ENCODE results near the gene DHRSX.
A peak's percentile ranks its signal among the peaks of the same experiment; 100 is the strongest.

The DHRSX gene

DNA sequence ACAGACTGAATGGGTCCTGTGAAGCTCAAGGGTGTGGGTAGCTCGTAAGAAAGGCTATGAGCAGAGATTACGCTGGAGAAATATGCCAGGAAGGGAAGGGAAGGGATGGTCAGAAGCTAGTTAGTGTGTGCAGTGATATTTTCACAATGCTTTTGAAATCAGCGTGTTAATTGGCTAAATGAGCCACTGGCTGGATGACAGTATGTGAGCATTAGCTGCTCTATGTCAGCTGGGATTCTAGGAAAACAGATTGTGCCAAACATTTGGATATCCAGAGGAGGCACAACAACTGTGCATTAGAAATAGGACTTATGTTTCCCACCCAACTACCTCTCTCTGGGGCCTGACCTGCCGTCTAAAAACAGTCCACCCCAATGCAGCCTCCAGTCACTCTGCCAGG lies 168.5 kb downstream of the DHRSX start:
- TF ChIP-seq CTCF (IDR thresholded peaks at IDR 0.05; ENCODE audit: low read depth, low read length, missing control alignments) = no peak
- no peak for DNase-seq (ENCODE audit: low read depth)
- in situ Hi-C loops (cut with HindIII; ENCODE audit: low sequenced_read_pairs) = no loop called here
- H3K4me3 ChIP-seq (ENCODE audit: low read depth, low read length) = no peak overlapping the region

DNA sequence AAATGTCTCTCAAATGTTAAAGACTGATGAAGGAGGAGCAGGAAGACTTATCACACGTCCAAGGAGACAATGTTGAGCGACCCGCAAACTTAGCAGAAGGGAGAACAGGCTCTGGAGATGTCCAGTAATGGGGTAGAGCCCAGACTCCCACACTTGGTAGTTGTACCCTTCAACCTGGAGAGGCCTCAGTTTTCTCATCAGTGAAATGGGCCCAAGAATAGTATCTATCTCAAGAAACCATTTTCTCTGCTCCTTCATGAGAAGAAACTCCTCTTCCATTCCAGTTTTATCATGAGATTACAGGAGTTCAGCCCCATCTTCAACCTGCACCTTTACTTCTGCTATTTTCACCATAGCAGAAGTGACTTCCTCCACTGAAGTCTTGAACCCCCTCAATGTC lies 169.9 kb downstream of the DHRSX start:
- DNase-seq (ENCODE audit: low read depth) = no peak
- no peak for TF ChIP-seq CTCF (IDR thresholded peaks at IDR 0.05; ENCODE audit: low read depth, low read length, missing control alignments)
- no peak overlapping the region for H3K4me3 ChIP-seq (ENCODE audit: low read depth, low read length)
- in situ Hi-C loops (cut with HindIII; ENCODE audit: low sequenced_read_pairs) = no loop called here

- in situ Hi-C loops (cut with HindIII; ENCODE audit: low sequenced_read_pairs) = no loop called here
- H3K4me3 ChIP-seq (ENCODE audit: low read depth, low read length) = no peak overlapping the region
- TF ChIP-seq CTCF (IDR thresholded peaks at IDR 0.05; ENCODE audit: low read depth, low read length, missing control alignments) = no peak
- no peak for DNase-seq (ENCODE audit: low read depth)
These were observed 170.3 kb downstream of the DHRSX start for GRCh38 chrX:2330487-2330886.

GRCh38 chrX:2327423-2327822 lies 173.4 kb downstream of the DHRSX start:
- no peak for DNase-seq (ENCODE audit: low read depth)
- in situ Hi-C loops (cut with HindIII; ENCODE audit: low sequenced_read_pairs) = no loop called here
- no peak for TF ChIP-seq CTCF (IDR thresholded peaks at IDR 0.05; ENCODE audit: low read depth, low read length, missing control alignments)
- H3K4me3 ChIP-seq (ENCODE audit: low read depth, low read length) = no peak overlapping the region

- DNase-seq (ENCODE audit: low read depth) = peak; percentile 86
- in situ Hi-C loops (cut with HindIII; ENCODE audit: low sequenced_read_pairs) = no loop called here
- no peak for TF ChIP-seq CTCF (IDR thresholded peaks at IDR 0.05; ENCODE audit: low read depth, low read length, missing control alignments)
- H3K4me3 ChIP-seq (ENCODE audit: low read depth, low read length) = peak overlapping the region; percentile 47
These were observed 175.5 kb downstream of the DHRSX start for GRCh38 chrX:2325076-2325784.

- no peak for TF ChIP-seq CTCF (IDR thresholded peaks at IDR 0.05; ENCODE audit: low read depth, low read length, missing control alignments)
- no peak for DNase-seq (ENCODE audit: low read depth)
- no peak overlapping the region for H3K4me3 ChIP-seq (ENCODE audit: low read depth, low read length)
- in situ Hi-C loops (cut with HindIII; ENCODE audit: low sequenced_read_pairs) = no loop called here
These were observed 176.6 kb downstream of the DHRSX start for GRCh38 chrX:2324151-2324550.
